ENCODE measurements around the gene NSUN5.
"Not testable (repeated sequence)": the region's sequence is repeated elsewhere in the genome, so short reads cannot be mapped to it uniquely, and the experiment has no call there.

Gene NSUN5

GRCh38 chr7:73324081-73324845 lies 15.6 kb upstream of the NSUN5 start:
- peak; percentile 39 to 40 for DNase-seq

- DNase-seq = not testable (repeated sequence)
These were observed 14.9 kb upstream of the NSUN5 start for GRCh38 chr7:73323434-73324080.

- DNase-seq = not testable (repeated sequence)
These were observed 11.4 kb upstream of the NSUN5 start for GRCh38 chr7:73320009-73320408.

GRCh38 chr7:73319541-73319940 lies 10.9 kb upstream of the NSUN5 start:
- not testable (repeated sequence) for DNase-seq

GRCh38 chr7:73318656-73319204 lies 10.1 kb upstream of the NSUN5 start:
- not testable (repeated sequence) for DNase-seq

- no peak for DNase-seq
These were observed 7.9 kb upstream of the NSUN5 start for GRCh38 chr7:73316521-73316920.

GRCh38 chr7:73314271-73314670 lies 5.6 kb upstream of the NSUN5 start:
- DNase-seq = no peak

- DNase-seq = no peak
These were observed 4.9 kb upstream of the NSUN5 start for GRCh38 chr7:73313521-73313906.

GRCh38 chr7:73312831-73313520 lies 4.3 kb upstream of the NSUN5 start:
- DNase-seq = no peak

- DNase-seq = not testable (repeated sequence)
These were observed 2.8 kb upstream of the NSUN5 start for GRCh38 chr7:73311421-73311820.

- no peak for DNase-seq
These were observed 457 bp downstream of the NSUN5 start for GRCh38 chr7:73308074-73308664.

- DNase-seq = no peak
These were observed 1.2 kb downstream of the NSUN5 start for GRCh38 chr7:73307436-73307835.

- not testable (repeated sequence) for DNase-seq
These were observed 3.8 kb downstream of the NSUN5 start for GRCh38 chr7:73304612-73305387.

- DNase-seq = no peak
These were observed 4.6 kb downstream of the NSUN5 start for GRCh38 chr7:73304071-73304470.

- DNase-seq = no peak
These were observed 5.1 kb downstream of the NSUN5 start for GRCh38 chr7:73303546-73303945.

- DNase-seq = not testable (repeated sequence)
These were observed 5.8 kb downstream of the NSUN5 start for GRCh38 chr7:73302846-73303245.

- DNase-seq = not testable (repeated sequence)
These were observed 7.5 kb downstream of the NSUN5 start for GRCh38 chr7:73301108-73301507.

- DNase-seq = not testable (repeated sequence)
These were observed 8.8 kb downstream of the NSUN5 start for GRCh38 chr7:73299812-73300211.

GRCh38 chr7:73297706-73298105 lies 10.9 kb downstream of the NSUN5 start:
- DNase-seq = not testable (repeated sequence)

- DNase-seq = not testable (repeated sequence)
These were observed 11.4 kb downstream of the NSUN5 start for GRCh38 chr7:73297235-73297634.

- not testable (repeated sequence) for DNase-seq
These were observed 31.4 kb downstream of the NSUN5 start for GRCh38 chr7:73277210-73277609.

GRCh38 chr7:73267813-73268212 lies 40.8 kb downstream of the NSUN5 start:
- not testable (repeated sequence) for DNase-seq

All from activated CD4-positive, alpha-beta T cell treated with anti-CD3 and anti-CD28 coated beads, Interleukin-2, amount 50 U/mL, for 4 hours (primary cell).